ENCODE measurements around the gene BORCS6. TPM values are rescaled to one million over a fixed set of nuclear protein-coding genes. Genes with fewer than 3 reads are reported as not detected.

The BORCS6 gene
- total and polyA plus RNA-seq, 9 of the 15 experiments (the other 6 are each of a cell fraction or from before 2014, with no cell fraction given) = 0.01 to 7.4 (median 2.3) TPM

- TF ChIP-seq DNMT1 (IDR thresholded peaks at IDR 0.05) (no peak), ZKSCAN3 (CRISPR knock-in tag; IDR thresholded peaks at IDR 0.05) (no peak), ZKSCAN1 (IDR thresholded peaks at IDR 0.05; ENCODE audit: low read depth, low read length) (peak; percentile 47; the same call in 1 of the 2 replicates), ZNF780A (CRISPR knock-in tag; IDR thresholded peaks at IDR 0.05) (no peak), ZMIZ1 (IDR thresholded peaks at IDR 0.05; ENCODE audit: low read depth in 2 of 2, low read length in 2 of 2) (no peak), SRSF3 (IDR thresholded peaks at IDR 0.05; ENCODE audit: insufficient read depth, low read length) (no peak), ARID3A (IDR thresholded peaks at IDR 0.05; ENCODE audit: borderline replicate concordance, low read depth, low read length) (no peak; the same call in 1 of the 2 replicates), NFE2 (IDR thresholded peaks at IDR 0.05; ENCODE audit: low read depth) (0 out of 2 replicates have a peak, but pooled peaks have one; percentile 0), MED1 (CRISPR knock-in tag; IDR thresholded peaks at IDR 0.05; ENCODE audit: borderline replicate concordance) (no peak), CREB3L1 (IDR thresholded peaks at IDR 0.05; ENCODE audit: borderline replicate concordance, low read depth) (no peak; the same call in 1 of the 2 replicates), ETV1 (tag; conservative IDR thresholded peaks at IDR 0.05; ENCODE audit: low read depth) (no peak), SETDB1 (IDR thresholded peaks at IDR 0.05; ENCODE audit: low read length) (no peak), CCNT2 (IDR thresholded peaks at IDR 0.05; ENCODE audit: borderline replicate concordance, extremely low read depth, insufficient read length, low read depth, low read length) (peak; percentile 67), CHD1 (IDR thresholded peaks at IDR 0.05; ENCODE audit: low read length) (no peak), ZNF609 (CRISPR knock-in tag; IDR thresholded peaks at IDR 0.05; ENCODE audit: borderline replicate concordance) (no peak; the same call in 1 of the 2 replicates)
These were observed 51.2 kb downstream of the BORCS6 start (continued) for GRCh38 chr17:8138672-8139371.
